GM21717 (cell line): Measurements from ENCODE around the gene ROMO1.
"Not testable (repeated sequence)": the region's sequence is repeated elsewhere in the genome, so short reads cannot be mapped to it uniquely, and the experiment has no call there.

Experiments
- ATAC-seq: cut with Tn5 transposase; IDR thresholded peaks from one replicate; pipeline ENCODE4 v1.9.1; 2021; ENCODE audit warnings: mild to moderate bottlenecking, moderate library complexity; ENCODE audit not compliant: unreplicated experiment

The ROMO1 gene

GRCh38 chr20:35709259-35709658 is 10.1 kb downstream of the ROMO1 start:
- no peak for ATAC-seq

GRCh38 chr20:35710039-35710438 is 10.8 kb downstream of the ROMO1 start:
- ATAC-seq: no peak

- no peak for ATAC-seq
Measured at GRCh38 chr20:35710884-35711587, 11.8 kb downstream of the ROMO1 start.

- ATAC-seq: no peak
Measured at GRCh38 chr20:35711588-35712209, 12.5 kb downstream of the ROMO1 start.

GRCh38 chr20:35713120-35713519 is 13.9 kb downstream of the ROMO1 start:
- ATAC-seq: not testable (repeated sequence)

GRCh38 chr20:35714127-35714526 is 14.9 kb downstream of the ROMO1 start:
- no peak for ATAC-seq

GRCh38 chr20:35715652-35716051 is 16.4 kb downstream of the ROMO1 start:
- ATAC-seq: no peak

- no peak for ATAC-seq
Measured at GRCh38 chr20:35716330-35716729, 17.1 kb downstream of the ROMO1 start.

GRCh38 chr20:35718321-35718720 is 19.1 kb downstream of the ROMO1 start:
- not testable (repeated sequence) for ATAC-seq

- no peak for ATAC-seq
Measured at GRCh38 chr20:35718972-35719635, 19.9 kb downstream of the ROMO1 start.

GRCh38 chr20:35719717-35720116 is 20.5 kb downstream of the ROMO1 start:
- ATAC-seq: no peak

GRCh38 chr20:35720165-35721123 is 21.2 kb downstream of the ROMO1 start:
- ATAC-seq: no peak

- no peak for ATAC-seq
Measured at GRCh38 chr20:35721219-35721618, 22.0 kb downstream of the ROMO1 start.

GRCh38 chr20:35721621-35722020 is 22.4 kb downstream of the ROMO1 start:
- ATAC-seq: no peak

GRCh38 chr20:35723275-35723639 is 24.1 kb downstream of the ROMO1 start:
- not testable (repeated sequence) for ATAC-seq

GRCh38 chr20:35723652-35724320 is 24.6 kb downstream of the ROMO1 start:
- ATAC-seq: not testable (repeated sequence)

GRCh38 chr20:35724321-35725230 is 25.4 kb downstream of the ROMO1 start:
- ATAC-seq: no peak

- no peak for ATAC-seq
Measured at GRCh38 chr20:35726842-35727711, 27.9 kb downstream of the ROMO1 start.
